Measurements from ENCODE around the gene PPARA. TPM values are rescaled to one million over a fixed set of nuclear protein-coding genes. Genes with fewer than 3 reads are reported as not detected.
A peak's percentile ranks its signal among the peaks of the same experiment; 100 is the strongest.

The PPARA gene
- polyA plus RNA-seq, 1 donor from 2014 or later = 7.1 TPM

DNA sequence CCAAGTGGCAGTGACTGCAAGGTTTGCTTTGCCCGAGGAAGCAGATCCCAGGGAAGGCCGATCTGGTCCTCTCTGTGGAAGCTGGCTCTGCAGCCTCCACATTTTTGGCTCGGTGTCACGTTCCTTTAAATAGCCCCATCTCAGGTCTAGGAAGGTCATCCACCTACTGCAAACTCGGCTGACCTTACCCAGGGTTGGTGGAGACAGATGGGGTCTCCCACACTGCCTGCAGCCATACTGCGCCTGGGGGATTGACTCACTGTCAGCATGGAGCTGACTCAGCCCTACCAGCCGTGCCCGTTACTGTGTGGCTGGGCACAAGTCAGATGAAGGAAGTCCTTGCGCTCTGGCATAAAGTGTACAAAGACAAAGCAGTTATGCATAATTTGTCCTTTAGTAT is 82.9 kb downstream of the PPARA start:
- H3K9me3 Mint-ChIP-seq = no peaks in the 10 kb centered on the region
- peaks cover 0 to under 1% (median 0%) of the 10 kb centered on the region in 3 donors for H3K4me1 Mint-ChIP-seq
- H3K4me3 Mint-ChIP-seq = no peak overlapping the region
- H3K27me3 Mint-ChIP-seq = no peaks in the 10 kb centered on the region
- H3K27ac Mint-ChIP-seq = no peak overlapping the region
- peaks cover 7% of the 10 kb centered on the region for H3K36me3 Mint-ChIP-seq

DNA sequence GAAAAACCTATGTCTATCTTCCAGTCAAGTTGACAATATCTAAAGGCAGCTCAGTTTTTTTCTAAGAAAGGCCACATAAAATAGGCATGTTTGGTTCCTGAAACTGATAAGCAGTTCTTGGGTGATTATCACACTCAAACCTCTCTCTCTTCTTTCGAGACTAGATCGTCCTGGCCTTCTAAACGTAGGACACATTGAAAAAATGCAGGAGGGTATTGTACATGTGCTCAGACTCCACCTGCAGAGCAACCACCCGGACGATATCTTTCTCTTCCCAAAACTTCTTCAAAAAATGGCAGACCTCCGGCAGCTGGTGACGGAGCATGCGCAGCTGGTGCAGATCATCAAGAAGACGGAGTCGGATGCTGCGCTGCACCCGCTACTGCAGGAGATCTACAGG is 84.6 kb downstream of the PPARA start:
- H3K9me3 Mint-ChIP-seq = no peaks in the 10 kb centered on the region
- H3K4me3 Mint-ChIP-seq = no peak overlapping the region
- peaks cover 7% of the 10 kb centered on the region for H3K36me3 Mint-ChIP-seq
- H3K4me1 Mint-ChIP-seq = peaks cover 3 to 8% (median 5%) of the 10 kb centered on the region in 3 donors
- H3K27ac Mint-ChIP-seq = no peak overlapping the region
- peaks cover 1% of the 10 kb centered on the region for H3K27me3 Mint-ChIP-seq

DNA sequence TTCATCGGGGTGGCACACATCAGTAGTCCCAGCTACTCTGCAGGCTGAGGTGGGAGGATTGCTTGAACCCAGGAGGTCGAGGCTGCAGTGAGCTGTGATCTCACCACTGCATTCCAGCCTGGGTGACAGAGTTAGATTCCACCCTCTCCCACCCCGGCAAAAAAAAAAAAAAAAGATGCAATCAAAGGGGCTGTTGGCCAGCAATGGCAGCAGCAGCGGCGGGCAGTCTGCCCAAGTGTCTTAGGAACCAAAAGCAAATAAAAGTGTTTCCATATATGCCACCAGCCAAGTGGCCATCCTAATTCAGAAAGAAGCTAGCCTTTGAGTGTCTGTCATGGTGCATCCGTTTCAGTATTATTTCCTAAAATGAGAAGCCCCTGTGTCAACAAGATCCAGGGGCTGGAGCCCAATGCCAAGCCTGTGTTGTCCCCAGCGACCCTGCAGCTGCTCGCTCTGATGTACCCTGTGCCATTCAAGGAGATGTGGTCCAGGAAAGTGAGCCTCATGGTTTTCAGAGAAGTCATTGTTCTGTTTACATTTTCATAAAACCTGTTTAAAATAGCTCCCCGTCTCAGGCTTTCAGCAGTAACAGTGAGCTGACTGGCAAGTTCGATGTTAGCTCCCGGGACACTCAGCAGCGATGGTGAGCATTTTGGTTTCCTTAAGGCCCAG is 87.3 kb downstream of the PPARA start:
- H3K27me3 Mint-ChIP-seq = peaks cover 1% of the 10 kb centered on the region
- H3K36me3 Mint-ChIP-seq = peaks cover 7% of the 10 kb centered on the region
- no peak overlapping the region for H3K27ac Mint-ChIP-seq
- H3K4me1 Mint-ChIP-seq = peaks cover 5 to 12% (median 9%) of the 10 kb centered on the region in 3 donors
- H3K9me3 Mint-ChIP-seq = no peaks in the 10 kb centered on the region
- no peak overlapping the region for H3K4me3 Mint-ChIP-seq

DNA sequence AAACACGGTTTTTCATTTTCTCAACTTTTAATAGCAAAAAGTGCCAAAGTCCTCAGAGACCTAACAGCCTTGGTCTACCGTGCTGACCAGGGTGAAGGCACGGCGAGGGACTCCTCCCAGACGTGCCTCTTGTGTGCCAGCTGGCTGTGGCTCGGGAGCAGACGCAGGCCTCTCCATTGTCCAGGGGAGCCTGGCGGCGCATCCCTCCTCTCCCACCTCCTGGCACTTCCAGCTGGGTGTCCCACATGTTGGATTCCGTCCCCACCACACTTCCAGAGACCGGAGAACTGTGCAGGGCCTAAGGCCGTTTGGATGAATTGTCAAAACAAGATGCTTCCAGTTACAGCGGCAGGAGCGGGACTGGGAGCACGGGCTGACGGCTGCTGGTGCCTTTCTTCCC is 88.2 kb downstream of the PPARA start:
- Mint-ChIP-seq H3K9me3 (no peaks in the 10 kb centered on the region), H3K27ac (no peak overlapping the region), H3K27me3 (peaks cover 1% of the 10 kb centered on the region), H3K4me1 (peaks cover 5 to 12% (median 9%) of the 10 kb centered on the region in 3 donors), H3K36me3 (peaks cover 6% of the 10 kb centered on the region), H3K4me3 (no peak overlapping the region)

DNA sequence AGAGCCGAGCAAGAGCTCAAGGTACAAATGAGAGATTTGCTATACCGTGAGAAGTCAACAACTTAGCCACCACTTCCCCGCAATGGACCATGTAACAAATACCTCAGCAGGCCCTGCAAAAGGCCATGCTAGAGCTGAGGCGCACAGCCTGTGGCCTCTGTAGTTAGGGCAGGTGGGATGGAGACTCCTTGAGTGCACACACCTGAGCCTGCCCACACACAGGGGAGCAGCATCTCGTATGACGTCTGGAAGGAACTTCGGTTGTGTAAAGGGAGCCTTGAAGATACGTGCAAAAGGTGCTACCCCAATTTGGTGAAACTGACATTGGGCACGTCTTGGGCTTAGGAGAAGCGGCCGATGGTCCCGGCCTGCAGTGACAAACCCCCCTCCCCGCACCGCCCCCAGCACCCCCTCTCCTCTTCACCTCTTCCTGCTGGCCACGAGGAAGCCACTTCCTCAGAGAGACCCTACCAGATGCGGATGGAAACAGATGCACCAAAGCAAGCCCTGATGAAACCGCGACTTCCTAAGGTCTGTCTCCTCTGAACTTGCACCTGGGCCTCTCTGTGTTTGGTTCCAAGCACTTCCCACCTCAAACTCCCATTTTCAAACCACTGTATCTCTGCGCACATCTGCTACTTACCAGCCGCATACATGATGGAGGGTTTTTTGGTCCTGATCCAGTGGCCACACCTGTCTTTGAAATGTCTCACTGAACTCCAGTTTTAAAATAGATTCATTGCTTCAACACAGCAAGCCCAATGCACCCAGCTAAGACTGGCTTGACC is 89.1 kb downstream of the PPARA start:
- peak overlapping the region in 2 of 4 donors; percentile 53 to 65 for H3K4me3 Mint-ChIP-seq
- peaks cover 6% of the 10 kb centered on the region for H3K36me3 Mint-ChIP-seq
- no peaks in the 10 kb centered on the region for H3K9me3 Mint-ChIP-seq
- peak overlapping the region in 2 of 3 donors; percentile 9 to 92 for H3K27ac Mint-ChIP-seq
- H3K4me1 Mint-ChIP-seq = peaks cover 5 to 12% (median 9%) of the 10 kb centered on the region in 3 donors
- H3K27me3 Mint-ChIP-seq = peaks cover 1% of the 10 kb centered on the region

DNA sequence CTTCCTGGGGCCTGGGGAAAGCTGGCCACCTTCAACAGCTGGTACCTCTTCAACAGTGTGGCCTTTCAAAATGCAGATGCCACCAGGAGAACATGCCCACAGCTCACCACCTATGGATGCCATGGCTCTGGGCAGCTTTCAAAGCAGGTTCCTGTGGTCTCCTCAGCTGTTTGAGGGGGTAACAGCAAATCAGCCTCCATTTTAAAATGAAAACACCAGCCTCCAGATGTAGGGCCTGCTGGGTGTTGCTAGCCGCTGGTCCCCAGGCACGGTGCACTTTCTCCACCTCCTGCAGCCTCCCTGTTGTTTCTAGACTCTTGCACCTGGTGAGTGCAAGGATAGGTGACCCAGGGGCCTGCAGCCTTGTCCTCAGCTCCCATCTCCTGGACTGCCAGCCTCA is 89.7 kb downstream of the PPARA start:
- Mint-ChIP-seq H3K27me3 (peaks cover 1% of the 10 kb centered on the region), H3K4me1 (peaks cover 5 to 12% (median 9%) of the 10 kb centered on the region in 3 donors), H3K36me3 (peaks cover 3% of the 10 kb centered on the region), H3K4me3 (peak overlapping the region in 1 of 4 donors; percentile 53), H3K9me3 (no peaks in the 10 kb centered on the region), H3K27ac (peak overlapping the region in 1 of 3 donors; percentile 9)

DNA sequence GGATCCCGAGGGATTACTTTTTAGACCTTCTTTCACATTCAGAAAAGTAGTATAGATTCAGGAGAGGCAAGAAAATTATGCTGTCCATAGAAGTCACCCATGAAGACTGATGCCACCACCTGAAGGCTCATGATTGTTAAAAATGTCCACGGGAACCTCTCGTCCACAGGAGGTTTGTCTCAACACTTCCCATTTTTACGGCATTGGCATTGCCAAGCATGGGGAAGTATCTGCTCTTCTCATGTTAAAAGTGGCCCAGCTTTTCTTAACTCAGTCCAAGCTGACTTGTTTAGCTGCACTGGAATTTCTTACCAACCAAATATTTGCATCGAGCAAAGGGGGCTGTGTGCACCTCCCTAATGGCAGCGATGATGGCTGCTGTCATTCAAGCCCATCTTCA is 90.2 kb downstream of the PPARA start:
- Mint-ChIP-seq H3K27me3 (peaks cover 1% of the 10 kb centered on the region), H3K4me1 (peaks cover 5 to 12% (median 9%) of the 10 kb centered on the region in 3 donors), H3K4me3 (no peak overlapping the region), H3K36me3 (peaks cover 2% of the 10 kb centered on the region), H3K27ac (no peak overlapping the region), H3K9me3 (no peaks in the 10 kb centered on the region)

DNA sequence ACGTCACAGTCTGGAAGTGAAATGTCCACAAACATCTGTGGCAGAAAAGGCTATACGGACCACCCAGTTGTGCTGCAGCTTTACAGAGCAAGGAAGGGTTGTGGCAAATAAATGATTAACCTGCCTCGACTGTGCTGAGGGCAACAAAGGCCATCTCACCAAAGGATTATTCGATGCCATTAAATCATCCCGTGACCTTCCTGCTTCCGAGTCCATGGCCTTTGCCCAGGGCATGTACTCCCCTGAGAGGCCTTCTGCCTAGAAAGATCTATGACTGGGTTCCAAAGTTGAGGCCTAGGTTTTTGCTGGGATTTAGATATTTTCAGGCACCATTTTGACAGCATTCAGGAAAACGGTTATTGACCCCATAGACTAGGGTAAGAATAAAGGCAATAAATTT is 90.6 kb downstream of the PPARA start:
- Mint-ChIP-seq H3K27ac (no peak overlapping the region), H3K9me3 (no peaks in the 10 kb centered on the region), H3K27me3 (peaks cover 1% of the 10 kb centered on the region), H3K4me3 (peak overlapping the region in 1 of 4 donors; percentile 23), H3K36me3 (peaks cover 2% of the 10 kb centered on the region), H3K4me1 (peaks cover 5 to 12% (median 9%) of the 10 kb centered on the region in 3 donors)

DNA sequence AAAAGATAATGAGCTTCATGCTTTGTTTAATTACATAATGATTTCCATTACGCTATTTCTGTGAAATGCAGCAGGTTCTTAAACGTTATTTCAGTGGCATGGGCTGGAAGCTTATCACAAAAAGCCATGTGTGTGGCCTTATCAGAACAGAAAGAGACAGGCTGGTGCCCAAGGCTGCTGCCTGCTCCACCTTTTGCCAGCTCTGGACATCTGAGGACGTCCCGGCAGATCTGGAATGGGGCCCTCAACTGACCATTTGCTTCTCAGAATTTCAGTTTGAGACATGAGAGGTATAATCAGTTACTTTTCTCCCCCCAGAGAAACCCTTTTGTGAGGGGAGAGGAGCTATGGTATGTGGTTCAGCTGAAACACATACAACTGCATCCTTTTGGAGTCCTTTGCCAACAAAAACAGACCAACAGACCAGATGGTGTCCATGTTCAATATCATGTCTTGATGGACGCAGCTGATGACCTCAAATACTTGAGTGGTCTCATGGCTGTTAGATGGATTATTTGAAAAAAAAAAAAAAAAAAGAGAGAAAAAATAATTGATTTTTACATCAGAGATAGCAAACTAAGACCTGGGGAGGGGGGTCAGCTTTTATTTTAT is 91.2 kb downstream of the PPARA start:
- Mint-ChIP-seq H3K4me3 (peak overlapping the region in 1 of 4 donors; percentile 23), H3K36me3 (peaks cover 2% of the 10 kb centered on the region), H3K27ac (no peak overlapping the region), H3K27me3 (peaks cover 1% of the 10 kb centered on the region), H3K9me3 (no peaks in the 10 kb centered on the region), H3K4me1 (peaks cover 5 to 16% (median 9%) of the 10 kb centered on the region in 3 donors)

DNA sequence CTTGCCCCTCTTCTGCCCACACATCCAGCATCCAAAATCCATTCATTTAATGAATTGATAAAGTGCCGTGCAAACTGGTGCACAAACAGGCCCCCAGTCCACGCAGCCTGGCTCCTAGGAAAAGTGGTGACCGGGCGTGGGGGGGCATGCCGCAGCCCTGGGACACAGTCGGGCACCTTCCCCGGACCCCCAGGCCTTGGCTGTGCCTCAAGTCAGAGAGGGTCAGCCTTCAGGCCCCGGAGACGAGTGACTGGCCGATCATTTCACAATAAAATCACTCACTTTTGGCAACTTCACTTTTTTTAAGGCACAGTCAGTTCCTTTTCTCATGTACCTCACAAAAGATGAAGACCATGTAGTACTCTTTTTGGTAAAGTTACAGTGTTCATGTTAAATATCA is 91.8 kb downstream of the PPARA start:
- peaks cover 5 to 17% (median 9%) of the 10 kb centered on the region in 3 donors for H3K4me1 Mint-ChIP-seq
- no peak overlapping the region for H3K27ac Mint-ChIP-seq
- H3K27me3 Mint-ChIP-seq = peaks cover 1% of the 10 kb centered on the region
- H3K4me3 Mint-ChIP-seq = no peak overlapping the region
- no peaks in the 10 kb centered on the region for H3K9me3 Mint-ChIP-seq
- peaks cover 2% of the 10 kb centered on the region for H3K36me3 Mint-ChIP-seq

DNA sequence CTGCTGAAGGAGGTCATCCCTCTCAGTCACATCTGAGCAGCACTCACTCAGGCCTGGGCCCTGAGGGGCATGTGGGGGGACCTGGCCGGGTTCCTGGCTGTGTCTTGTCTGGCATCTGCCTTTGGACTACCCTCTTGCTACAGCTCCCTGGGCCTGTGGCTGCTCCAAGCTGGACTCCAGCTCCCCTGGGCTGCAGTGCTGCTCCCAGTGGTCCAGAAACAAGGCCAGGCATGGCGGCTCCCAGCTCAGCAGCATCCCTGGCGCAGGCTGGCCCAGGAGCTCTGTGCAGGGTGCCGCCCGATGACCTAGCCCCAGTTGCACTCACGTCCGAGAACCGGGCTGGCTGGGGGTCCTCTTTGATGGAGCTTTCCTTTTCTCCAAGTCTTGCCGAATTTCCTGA is 94.4 kb downstream of the PPARA start:
- Mint-ChIP-seq H3K9me3 (no peaks in the 10 kb centered on the region), H3K36me3 (no peaks in the 10 kb centered on the region), H3K4me3 (no peak overlapping the region), H3K27ac (no peak overlapping the region), H3K27me3 (no peaks in the 10 kb centered on the region), H3K4me1 (peaks cover 7 to 19% (median 10%) of the 10 kb centered on the region in 3 donors)

DNA sequence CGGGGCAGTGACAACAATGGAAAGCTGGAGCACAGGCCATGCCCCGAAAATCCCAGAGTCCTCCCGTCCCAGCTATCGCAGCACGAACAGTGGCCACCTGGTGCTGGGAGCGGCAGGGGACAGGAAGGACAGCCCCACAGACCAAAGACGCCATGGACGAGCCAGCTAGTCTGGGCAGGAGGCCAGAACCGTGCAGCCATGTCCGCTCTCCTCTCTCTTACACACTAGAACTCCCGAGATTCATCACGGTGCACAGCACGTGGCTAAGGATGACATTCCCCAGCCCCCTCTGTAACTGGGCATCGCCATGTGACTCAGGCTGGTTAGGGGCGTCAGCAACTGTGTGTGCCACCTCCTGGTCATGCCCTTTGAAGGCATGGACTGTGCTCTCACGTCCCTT is 95.2 kb downstream of the PPARA start:
- Mint-ChIP-seq H3K27me3 (no peaks in the 10 kb centered on the region), H3K9me3 (no peaks in the 10 kb centered on the region), H3K4me1 (peaks cover 4 to 15% (median 8%) of the 10 kb centered on the region in 3 donors), H3K27ac (peak overlapping the region in 1 of 3 donors; percentile 35), H3K4me3 (no peak overlapping the region), H3K36me3 (no peaks in the 10 kb centered on the region)

DNA sequence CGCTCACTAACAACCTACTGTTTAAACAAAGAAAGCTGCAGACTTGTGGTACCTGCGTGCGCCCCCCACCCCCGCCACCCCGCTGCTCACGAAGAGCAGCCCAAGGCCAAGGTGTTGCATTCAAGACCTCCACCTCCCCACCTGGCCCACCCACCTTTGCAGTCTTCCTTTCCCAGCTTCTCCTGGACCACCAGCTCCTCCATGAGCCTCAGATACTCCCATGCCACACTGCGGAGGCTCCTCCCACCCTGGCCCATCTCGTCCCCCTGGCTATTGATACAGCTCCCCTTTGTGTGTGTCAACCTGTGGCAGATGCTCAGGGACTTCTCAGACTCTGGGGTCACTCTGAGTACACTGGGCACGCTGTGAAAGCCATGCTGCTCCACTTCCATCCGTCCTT is 95.9 kb downstream of the PPARA start:
- Mint-ChIP-seq H3K9me3 (no peaks in the 10 kb centered on the region), H3K27ac (peak overlapping the region in 1 of 3 donors; percentile 82), H3K36me3 (no peaks in the 10 kb centered on the region), H3K27me3 (no peaks in the 10 kb centered on the region), H3K4me3 (no peak overlapping the region), H3K4me1 (peaks cover 6 to 13% (median 7%) of the 10 kb centered on the region in 3 donors)

DNA sequence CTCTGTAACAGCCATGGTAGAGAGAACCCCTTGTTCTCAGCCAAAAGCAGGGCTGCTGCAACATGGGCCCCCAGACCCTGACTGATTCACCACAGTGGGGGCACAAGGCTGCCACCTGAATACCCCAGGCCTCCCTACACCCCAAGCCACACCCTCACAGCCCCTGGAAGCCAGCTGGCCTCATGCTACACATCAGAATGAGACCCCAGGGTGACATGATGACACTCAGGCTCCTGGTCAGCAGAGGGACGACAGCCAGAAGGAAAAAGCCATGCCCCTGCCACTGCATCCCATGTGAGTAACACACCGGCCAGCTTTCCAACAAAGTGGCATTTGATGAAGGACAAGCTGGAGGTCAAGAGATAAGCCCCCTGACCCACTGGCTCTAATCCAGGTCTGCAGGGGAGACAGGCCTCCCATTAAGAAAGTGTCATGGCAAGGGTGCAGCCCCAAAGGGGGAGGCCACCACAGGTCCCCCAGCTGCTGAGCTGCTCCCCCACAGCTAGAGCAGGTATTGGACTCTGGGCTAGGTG is 97.2 kb downstream of the PPARA start:
- Mint-ChIP-seq H3K4me3 (peak overlapping the region in 1 of 4 donors; percentile 54), H3K9me3 (no peaks in the 10 kb centered on the region), H3K27ac (no peak overlapping the region), H3K4me1 (peaks cover 13 to 18% (median 14%) of the 10 kb centered on the region in 3 donors), H3K27me3 (no peaks in the 10 kb centered on the region), H3K36me3 (no peaks in the 10 kb centered on the region)

Data from IgD-negative memory B cell (primary cell).